Measurements from ENCODE around the gene FCAR. TPM values are rescaled to one million over a fixed set of nuclear protein-coding genes. Genes with fewer than 3 reads are reported as not detected.
"Not testable (repeated sequence)": the region's sequence is repeated elsewhere in the genome, so short reads cannot be mapped to it uniquely, and the experiment has no call there.

FCAR gene
- total RNA-seq, 1 experiment from 2014 or later: not detected

- no peak for ATAC-seq
- ChIA-PET POLR2A (interaction anchor here (0.6 to 1.1 kb wide), 2 partner anchors 36 to 38 kb away, joined by 5 read pairs; no protein-coding TSS in a partner anchor), CTCF (interaction anchor here (0.5 kb wide), 1 partner anchor 35 kb away, joined by 7 read pairs; no protein-coding TSS in a partner anchor)
- no peak overlapping the region for H3K4me3 ChIP-seq (ENCODE audit: low read depth in 2 of 2, low read length in 2 of 2)
- no peaks in the 10 kb centered on the region for H3K9me3 ChIP-seq (ENCODE audit: control insufficient read depth, insufficient read depth, low read depth, low read length)
- no peak for TF ChIP-seq CTCF (IDR thresholded peaks at IDR 0.05)
- no peak for TF ChIP-seq SIN3A (IDR thresholded peaks at IDR 0.05; ENCODE audit: borderline replicate concordance, insufficient read depth, low read depth, low read length)
- TF ChIP-seq POLR2AphosphoS5 (IDR thresholded peaks at IDR 0.05; ENCODE audit: low read depth, low read length): no peak
- TF ChIP-seq REST (IDR thresholded peaks at IDR 0.05; ENCODE audit: insufficient read depth in 1 of 2, low read depth in 2 of 2, low read length in 1 of 2): no peak
- TF ChIP-seq TCF7L2 (IDR thresholded peaks at IDR 0.05; ENCODE audit: low read depth, low read length): no peak
- no peaks in the 10 kb centered on the region for H3K27me3 ChIP-seq (ENCODE audit: control insufficient read depth, insufficient read depth, low read length)
- BruUV-seq (replicated peaks): no TSS peak
- in situ Hi-C loops (cut with HindIII; ENCODE audit: low pct_unique_long_range_greater_than_20kb, low sequenced_read_pairs) (no loop called here), intact Hi-C loops (cut with micrococcal nuclease; ENCODE audit: unreplicated experiment) (no loop called here)
- no peak overlapping the region for H3K27ac ChIP-seq (ENCODE audit: low read length)
- H3K36me3 ChIP-seq (ENCODE audit: control insufficient read depth, insufficient read depth, low read length): no peaks in the 10 kb centered on the region
- no peak for DNase-seq (ENCODE audit: low read depth, low spot score)
- H3K4me1 ChIP-seq (ENCODE audit: control insufficient read depth, insufficient read depth, low read length): no peaks in the 10 kb centered on the region
Observed at GRCh38 chr19:54916822-54917221, 42.8 kb downstream of the FCAR start.

- no peak overlapping the region for H3K4me3 ChIP-seq (ENCODE audit: low read depth in 2 of 2, low read length in 2 of 2)
- in situ Hi-C loops (cut with HindIII; ENCODE audit: low pct_unique_long_range_greater_than_20kb, low sequenced_read_pairs) (no loop called here), intact Hi-C loops (cut with micrococcal nuclease; ENCODE audit: unreplicated experiment) (no loop called here)
- no peaks in the 10 kb centered on the region for H3K36me3 ChIP-seq (ENCODE audit: control insufficient read depth, insufficient read depth, low read length)
- no peak overlapping the region for H3K27ac ChIP-seq (ENCODE audit: low read length)
- DNase-seq (ENCODE audit: low read depth, low spot score) (no peak), ATAC-seq (no peak)
- POLR2A ChIA-PET: no interaction called here
- CTCF ChIA-PET: interaction anchor here (0.6 to 0.8 kb wide), 3 partner anchors 12 to 48 kb away, joined by 3 to 6 read pairs (median 5); partner anchors contain the start of gene NLRP2
- TF ChIP-seq POLR2AphosphoS5 (IDR thresholded peaks at IDR 0.05; ENCODE audit: low read depth, low read length) (no peak), CTCF (IDR thresholded peaks at IDR 0.05) (no peak), REST (IDR thresholded peaks at IDR 0.05; ENCODE audit: insufficient read depth in 1 of 2, low read depth in 2 of 2, low read length in 1 of 2) (no peak), SIN3A (IDR thresholded peaks at IDR 0.05; ENCODE audit: borderline replicate concordance, insufficient read depth, low read depth, low read length) (no peak), TCF7L2 (IDR thresholded peaks at IDR 0.05; ENCODE audit: low read depth, low read length) (no peak)
- no TSS peak for BruUV-seq (replicated peaks)
- H3K9me3 ChIP-seq (ENCODE audit: control insufficient read depth, insufficient read depth, low read depth, low read length): no peaks in the 10 kb centered on the region
- H3K4me1 ChIP-seq (ENCODE audit: control insufficient read depth, insufficient read depth, low read length): no peaks in the 10 kb centered on the region
- no peaks in the 10 kb centered on the region for H3K27me3 ChIP-seq (ENCODE audit: control insufficient read depth, insufficient read depth, low read length)
Observed at GRCh38 chr19:54918499-54918898, 44.5 kb downstream of the FCAR start.

- CTCF ChIA-PET: interaction anchor here (0.7 kb wide), 1 partner anchor 39 kb away, joined by 3 read pairs; no protein-coding TSS in a partner anchor
- POLR2A ChIA-PET: interaction anchor here (0.7 kb wide), 1 partner anchor 241 kb away, joined by 4 read pairs; no protein-coding TSS in a partner anchor
Observed at GRCh38 chr19:54919646-54920563, 45.9 kb downstream of the FCAR start.

More at GRCh38 chr19:54919646-54920563, 45.9 kb downstream of the FCAR start:
- H3K4me1 ChIP-seq (ENCODE audit: control insufficient read depth, insufficient read depth, low read length); DNase-seq (ENCODE audit: low read depth, low spot score); intact Hi-C loops (cut with micrococcal nuclease; ENCODE audit: unreplicated experiment); BruUV-seq (replicated peaks); H3K27me3 ChIP-seq (ENCODE audit: control insufficient read depth, insufficient read depth, low read length); H3K27ac ChIP-seq (ENCODE audit: low read length); H3K4me3 ChIP-seq (ENCODE audit: low read depth in 2 of 2, low read length in 2 of 2); H3K36me3 ChIP-seq (ENCODE audit: control insufficient read depth, insufficient read depth, low read length); H3K9me3 ChIP-seq (ENCODE audit: control insufficient read depth, insufficient read depth, low read depth, low read length): not testable (repeated sequence)
- ATAC-seq: 0 out of 2 replicates have a peak, but pooled peaks have one; percentile 18
- in situ Hi-C loops (cut with HindIII; ENCODE audit: low pct_unique_long_range_greater_than_20kb, low sequenced_read_pairs): loop anchor here (10.0 kb wide), 1 partner anchor 75 kb away; no protein-coding TSS in a partner anchor

Data from Panc1 (cell line).